ENCODE measurements around the gene PIK3C2B.

PIK3C2B gene

GRCh38 chr1:204478172-204478899 is 16.3 kb downstream of the PIK3C2B start:
- DNase-seq (ENCODE audit: low spot score) = no peak

GRCh38 chr1:204477036-204477740 is 17.4 kb downstream of the PIK3C2B start:
- DNase-seq (ENCODE audit: low spot score) = no peak

- no peak for DNase-seq (ENCODE audit: low spot score)
Measured at GRCh38 chr1:204476563-204476962, 18.0 kb downstream of the PIK3C2B start.

- no peak for DNase-seq (ENCODE audit: low spot score)
Measured at GRCh38 chr1:204475656-204476432, 18.8 kb downstream of the PIK3C2B start.

- DNase-seq (ENCODE audit: low spot score) = no peak
Measured at GRCh38 chr1:204473400-204473965, 21.1 kb downstream of the PIK3C2B start.

- no peak for DNase-seq (ENCODE audit: low spot score)
Measured at GRCh38 chr1:204472660-204473059, 21.9 kb downstream of the PIK3C2B start.

- DNase-seq (ENCODE audit: low spot score) = no peak
Measured at GRCh38 chr1:204471687-204472086, 22.9 kb downstream of the PIK3C2B start.

GRCh38 chr1:204469304-204469703 is 25.3 kb downstream of the PIK3C2B start:
- no peak for DNase-seq (ENCODE audit: low spot score)

GRCh38 chr1:204468766-204469302 is 25.8 kb downstream of the PIK3C2B start:
- no peak for DNase-seq (ENCODE audit: low spot score)

- DNase-seq (ENCODE audit: low spot score) = no peak
Measured at GRCh38 chr1:204468206-204468605, 26.4 kb downstream of the PIK3C2B start.

- no peak for DNase-seq (ENCODE audit: low spot score)
Measured at GRCh38 chr1:204466416-204467405, 27.9 kb downstream of the PIK3C2B start.

GRCh38 chr1:204465546-204466415 is 28.8 kb downstream of the PIK3C2B start:
- DNase-seq (ENCODE audit: low spot score) = no peak

- DNase-seq (ENCODE audit: low spot score) = no peak
Measured at GRCh38 chr1:204464701-204465100, 29.9 kb downstream of the PIK3C2B start.

GRCh38 chr1:204464187-204464631 is 30.4 kb downstream of the PIK3C2B start:
- DNase-seq (ENCODE audit: low spot score) = no peak

GRCh38 chr1:204463125-204464060 is 31.2 kb downstream of the PIK3C2B start:
- no peak for DNase-seq (ENCODE audit: low spot score)

- DNase-seq (ENCODE audit: low spot score) = no peak
Measured at GRCh38 chr1:204462229-204462561, 32.4 kb downstream of the PIK3C2B start.

- DNase-seq (ENCODE audit: low spot score) = no peak
Measured at GRCh38 chr1:204461331-204462228, 33.0 kb downstream of the PIK3C2B start.

GRCh38 chr1:204460346-204460745 is 34.3 kb downstream of the PIK3C2B start:
- DNase-seq (ENCODE audit: low spot score) = no peak
